ENCODE results near the gene COX6A2.
"Not testable (repeated sequence)": the region's sequence is repeated elsewhere in the genome, so short reads cannot be mapped to it uniquely, and the experiment has no call there.

The COX6A2 gene

GRCh38 chr16:31436221-31437045, 8.3 kb upstream of the COX6A2 start:
- no peak for DNase-seq

GRCh38 chr16:31435341-31436220, 7.4 kb upstream of the COX6A2 start:
- DNase-seq, result no peak

DNA sequence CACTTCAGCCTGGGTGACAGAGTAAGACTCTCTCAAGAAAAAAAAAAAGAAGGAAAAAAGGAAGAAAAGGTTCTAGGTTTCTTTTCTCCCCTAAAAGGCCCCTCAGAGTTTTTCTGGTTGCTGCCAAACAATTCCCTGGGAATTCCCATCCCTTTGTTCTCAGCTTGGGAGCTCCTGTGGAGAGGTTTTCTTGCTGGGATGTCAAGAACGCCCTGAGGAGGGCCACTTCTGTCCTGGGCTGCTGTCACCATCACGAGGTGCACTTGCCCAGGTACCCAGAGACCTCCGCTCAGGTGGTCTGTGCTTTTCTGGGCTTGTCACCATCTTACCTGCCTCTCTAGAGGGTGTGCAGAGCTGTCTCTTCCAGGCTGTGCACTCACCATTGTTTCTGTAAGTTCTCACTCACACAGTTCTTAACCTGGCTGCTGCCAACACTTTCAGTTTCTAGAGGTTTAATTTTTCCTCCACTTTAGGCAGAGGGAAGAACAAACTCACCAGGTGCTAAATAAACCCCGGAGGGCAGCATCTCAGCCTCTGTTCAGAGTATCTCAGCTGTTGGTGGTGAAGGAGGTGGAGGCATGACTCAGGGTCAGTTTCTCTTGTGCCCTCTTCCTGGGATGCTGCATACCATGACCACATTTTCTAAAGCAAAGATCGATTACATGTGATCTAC, 2.4 kb upstream of the COX6A2 start:
- DNase-seq, result no peak

DNA sequence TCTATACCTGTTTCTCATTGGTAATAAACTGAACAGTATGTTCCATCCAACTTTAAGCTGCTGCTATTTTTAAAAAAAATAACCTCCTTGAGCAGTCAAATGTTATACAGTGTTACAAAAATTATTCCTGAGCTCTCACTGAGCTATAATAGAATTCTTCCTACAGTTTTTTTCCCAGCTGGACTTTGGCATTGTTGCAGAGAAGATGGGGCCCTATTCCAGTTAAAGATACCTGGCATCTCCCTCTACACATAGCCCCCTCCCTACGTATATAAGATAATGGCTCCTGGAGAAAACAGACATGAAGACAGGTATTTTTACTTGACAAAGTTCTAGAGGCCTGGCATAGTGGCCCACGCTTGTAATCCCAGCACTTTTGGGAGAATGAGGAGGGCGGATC, 1.6 kb upstream of the COX6A2 start:
- DNase-seq, result no peak

DNA sequence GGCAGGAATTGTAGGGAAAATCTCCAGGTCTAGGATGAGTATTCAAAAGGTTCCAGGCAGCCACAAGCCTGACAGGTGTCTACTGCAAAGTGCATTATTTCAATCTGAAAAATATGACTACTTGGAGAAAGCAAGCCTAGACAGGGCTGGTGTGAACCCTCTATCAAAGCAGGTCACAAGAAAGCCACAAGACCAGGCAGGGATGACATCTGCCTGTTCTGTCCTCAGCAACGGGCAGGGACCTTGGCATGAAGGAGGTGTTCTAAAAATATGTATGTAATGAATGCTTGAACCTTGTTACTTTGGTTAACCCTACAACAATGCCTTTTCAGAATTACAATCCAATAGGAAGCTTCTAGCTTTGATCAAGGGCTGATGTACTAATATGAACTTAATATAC, 1.2 kb upstream of the COX6A2 start:
- no peak for DNase-seq

DNA sequence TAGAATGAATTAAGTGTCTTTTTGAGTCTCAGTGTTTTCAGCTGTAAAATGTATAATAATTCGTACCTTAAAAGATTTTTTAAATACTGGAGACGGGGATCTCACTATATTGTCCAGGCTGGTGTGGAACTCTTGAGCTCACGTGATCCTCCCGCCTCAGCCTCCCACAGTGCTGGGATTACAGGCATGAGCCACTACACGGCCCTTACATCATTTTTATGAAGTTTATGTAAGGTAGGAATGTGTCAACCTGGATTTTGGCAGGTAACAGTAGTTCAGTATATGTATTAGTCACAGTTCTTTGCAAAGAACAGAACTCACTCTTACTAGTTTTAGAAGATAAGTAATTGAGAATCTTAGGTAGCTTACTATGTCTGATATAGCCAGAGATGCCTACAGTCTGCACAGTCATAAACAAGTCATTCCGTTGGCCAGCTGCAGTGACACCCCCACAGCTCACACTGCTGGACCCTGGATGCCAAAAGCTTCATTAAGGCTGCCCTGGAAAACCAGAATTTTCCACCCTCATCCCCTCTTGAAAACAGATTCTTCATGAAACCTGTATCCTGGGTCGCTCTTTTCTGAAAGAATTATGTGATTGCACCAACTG, 583 bp upstream of the COX6A2 start:
- no peak for DNase-seq

GRCh38 chr16:31427441-31428278, 500 bp downstream of the COX6A2 start:
- peak; percentile 75 for DNase-seq

GRCh38 chr16:31423801-31424200, 4.4 kb downstream of the COX6A2 start:
- DNase-seq, result no peak

DNA sequence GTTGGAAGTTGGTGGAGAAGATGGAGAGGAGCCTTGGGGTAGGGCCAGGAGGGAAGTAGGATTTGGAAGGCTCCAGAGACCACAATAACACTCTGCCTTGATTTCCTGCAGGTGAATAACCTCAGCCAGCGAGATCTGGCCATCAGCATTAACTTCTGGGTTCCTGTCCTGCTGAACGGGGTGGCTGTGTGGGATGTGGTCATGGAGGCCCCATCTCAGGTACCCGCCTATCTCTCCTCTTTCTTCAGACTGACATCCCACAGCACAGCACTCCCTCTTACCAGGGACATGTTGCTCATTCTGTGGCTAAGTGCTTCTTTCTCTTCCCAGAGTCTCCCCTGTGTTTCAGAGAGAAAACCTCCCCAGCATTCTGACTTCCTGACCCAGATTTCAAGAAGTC, 4.9 kb downstream of the COX6A2 start:
- DNase-seq, result no peak

DNA sequence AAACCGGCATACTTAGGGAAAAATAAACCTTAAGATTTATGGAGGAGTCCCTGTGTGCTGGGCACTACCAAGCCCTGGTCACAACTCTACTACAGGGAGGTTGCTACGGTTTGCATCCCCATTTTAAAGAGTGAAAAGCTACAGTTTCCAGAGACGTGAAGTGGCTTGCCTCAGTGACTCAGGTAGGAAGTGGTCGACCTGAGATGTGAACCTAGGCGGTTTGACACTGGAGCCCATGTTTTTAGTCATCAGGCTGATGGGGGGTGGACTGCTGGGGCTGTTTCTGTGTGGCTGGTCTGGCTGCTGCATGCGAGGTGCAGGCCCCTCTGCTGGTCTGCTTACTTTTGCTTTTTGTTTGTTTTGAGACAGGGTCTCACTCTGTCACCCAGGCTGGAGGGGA, 6.6 kb downstream of the COX6A2 start:
- peak; percentile 71 for DNase-seq

GRCh38 chr16:31420037-31420436, 8.1 kb downstream of the COX6A2 start:
- DNase-seq, result no peak

GRCh38 chr16:31417916-31418315, 10.2 kb downstream of the COX6A2 start:
- DNase-seq, result no peak

DNA sequence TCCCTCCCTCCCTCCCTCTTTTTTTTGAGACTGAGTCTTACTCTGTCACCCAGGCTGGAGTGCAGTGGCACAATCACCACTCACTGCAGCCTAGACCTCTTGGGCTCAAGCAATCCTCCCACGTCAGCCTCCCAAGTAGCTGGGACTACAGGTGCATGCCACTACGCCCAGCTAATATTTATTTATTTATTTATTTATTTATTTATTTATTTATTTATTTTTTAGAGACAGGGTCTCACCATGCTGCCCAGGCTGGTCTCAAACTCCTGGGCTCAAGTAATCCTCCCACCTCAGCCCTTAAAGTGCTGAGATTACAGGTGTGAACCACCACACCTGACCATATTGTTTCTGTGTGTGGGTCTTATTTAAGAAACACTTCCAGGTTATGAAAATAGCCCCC, 11.1 kb downstream of the COX6A2 start:
- DNase-seq, result not testable (repeated sequence)

GRCh38 chr16:31416371-31416770, 11.8 kb downstream of the COX6A2 start:
- DNase-seq, result no peak

GRCh38 chr16:31414706-31415105, 13.5 kb downstream of the COX6A2 start:
- no peak for DNase-seq

- DNase-seq, result no peak
Observed at GRCh38 chr16:31413943-31414342, 14.2 kb downstream of the COX6A2 start.

DNA sequence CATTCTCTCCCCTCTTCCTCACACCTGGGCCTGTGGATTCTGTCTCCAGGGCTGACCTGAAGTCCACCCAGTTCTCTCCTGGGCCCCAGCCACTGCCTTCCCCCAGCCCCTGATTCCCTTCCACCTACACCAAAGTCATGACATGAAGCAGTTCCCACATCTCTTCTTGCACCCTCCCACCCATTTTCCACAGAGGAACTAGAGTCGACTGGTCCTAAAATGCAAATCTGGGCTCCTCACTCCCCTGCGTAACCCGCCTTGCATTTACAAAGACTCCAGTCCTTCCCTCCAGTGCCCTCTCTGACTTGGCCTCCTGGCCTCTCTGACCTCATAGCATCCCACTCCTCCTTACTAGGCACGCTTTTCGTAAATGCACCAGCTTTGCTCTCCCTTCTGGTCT, 14.8 kb downstream of the COX6A2 start:
- no peak for DNase-seq

DNA sequence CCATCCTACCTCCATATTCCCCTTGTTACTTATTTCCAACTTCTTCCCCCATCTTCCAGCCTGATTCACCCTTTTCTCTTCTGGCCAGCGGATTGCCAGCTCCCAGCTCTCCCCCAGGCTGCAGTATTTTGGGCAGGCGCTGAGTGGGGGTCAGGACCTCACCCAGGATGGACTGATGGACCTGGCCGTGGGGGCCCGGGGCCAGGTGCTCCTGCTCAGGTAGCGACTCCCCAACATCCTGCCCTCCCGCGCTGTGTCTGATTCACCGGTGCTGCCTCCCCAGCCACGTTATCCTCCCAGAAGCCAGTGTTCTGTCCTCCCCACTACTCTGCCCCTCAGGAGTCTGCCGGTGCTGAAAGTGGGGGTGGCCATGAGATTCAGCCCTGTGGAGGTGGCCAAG, 15.4 kb downstream of the COX6A2 start:
- DNase-seq, result no peak

- DNase-seq, result no peak
Observed at GRCh38 chr16:31411024-31411844, 16.9 kb downstream of the COX6A2 start.

DNA sequence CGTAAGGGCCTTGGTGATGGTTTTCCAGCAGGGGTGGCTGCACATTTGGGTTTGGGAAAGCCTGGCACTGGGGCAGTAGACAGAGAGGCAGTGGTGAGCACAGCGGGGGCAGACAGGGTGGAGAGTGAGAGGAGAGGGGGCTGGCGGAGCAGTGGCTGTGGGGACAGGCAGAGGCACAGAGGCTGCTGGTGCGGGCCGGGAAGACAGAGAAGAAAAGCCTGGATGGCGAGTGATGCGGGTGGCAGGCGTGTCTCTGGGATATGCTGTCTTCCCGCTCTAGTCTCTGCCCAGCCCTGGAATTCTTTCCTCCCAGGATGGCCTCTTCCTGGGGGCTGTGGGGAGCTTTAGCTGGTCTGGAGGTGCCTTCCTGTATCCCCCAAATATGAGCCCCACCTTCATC, 18.1 kb downstream of the COX6A2 start:
- no peak for DNase-seq

DNA sequence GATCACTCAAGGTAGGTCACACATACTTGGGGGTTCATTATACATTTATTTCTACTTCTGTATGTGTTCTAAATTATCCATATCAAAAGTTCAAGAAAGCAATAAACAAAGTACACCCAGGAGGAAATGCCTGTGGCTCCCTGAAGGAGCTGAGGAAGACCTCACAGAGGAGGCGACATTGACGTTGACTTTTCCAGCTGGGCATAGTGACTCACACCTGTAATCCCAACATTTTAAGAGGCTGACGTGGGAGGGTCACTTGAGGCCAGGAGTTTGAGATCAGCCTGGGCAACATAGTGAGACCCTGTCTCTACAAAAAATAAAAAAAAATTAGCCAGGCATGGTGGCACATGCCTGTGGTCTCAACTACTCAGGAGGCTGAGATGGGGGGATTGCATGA, 18.7 kb downstream of the COX6A2 start:
- no peak for DNase-seq

All from stimulated activated CD4-positive, alpha-beta T cell treated with anti-CD3 and anti-CD28 coated beads, Interleukin-15, amount 100 ng/mL, for 24 hours (primary cell).